ENCODE data around the gene HOXC5. TPM values are rescaled to one million over a fixed set of nuclear protein-coding genes. Genes with fewer than 3 reads are reported as not detected.
"Not testable (repeated sequence)": the region's sequence is repeated elsewhere in the genome, so short reads cannot be mapped to it uniquely, and the experiment has no call there.

HOXC5 gene
- total RNA-seq, 1 donor from 2014 or later: 2.7 TPM

GRCh38 chr12:54039417-54040147 is 6.7 kb downstream of the HOXC5 start:
- Mint-ChIP-seq H3K4me3 (ENCODE audit: low read depth) (no peak overlapping the region), H3K27ac (no peak overlapping the region), H3K36me3 (ENCODE audit: insufficient read depth) (no peaks in the 10 kb centered on the region), H3K27me3 (peaks cover 94% of the 10 kb centered on the region), H3K4me1 (ENCODE audit: low read depth) (peaks cover 12% of the 10 kb centered on the region), H3K9me3 (ENCODE audit: low read depth) (no peaks in the 10 kb centered on the region)
- TF ChIP-seq CTCF (IDR thresholded peaks at IDR 0.05; ENCODE audit: unreplicated experiment): no peak
- DNase-seq (ENCODE audit: low spot score, unreplicated experiment): no peak

- TF ChIP-seq CTCF (IDR thresholded peaks at IDR 0.05; ENCODE audit: unreplicated experiment): no peak
- H3K36me3 Mint-ChIP-seq (ENCODE audit: insufficient read depth): no peaks in the 10 kb centered on the region
- no peak overlapping the region for H3K4me3 Mint-ChIP-seq (ENCODE audit: low read depth)
- no peaks in the 10 kb centered on the region for H3K9me3 Mint-ChIP-seq (ENCODE audit: low read depth)
- DNase-seq (ENCODE audit: low spot score, unreplicated experiment): no peak
- H3K27ac Mint-ChIP-seq: no peak overlapping the region
- H3K27me3 Mint-ChIP-seq: peaks cover 95% of the 10 kb centered on the region
- H3K4me1 Mint-ChIP-seq (ENCODE audit: low read depth): peaks cover 11% of the 10 kb centered on the region
Observed at GRCh38 chr12:54040148-54040494, 7.3 kb downstream of the HOXC5 start.

- Mint-ChIP-seq H3K4me3 (ENCODE audit: low read depth) (no peak overlapping the region), H3K36me3 (ENCODE audit: insufficient read depth) (no peaks in the 10 kb centered on the region), H3K4me1 (ENCODE audit: low read depth) (peaks cover 11% of the 10 kb centered on the region), H3K27me3 (peaks cover 95% of the 10 kb centered on the region), H3K27ac (no peak overlapping the region), H3K9me3 (ENCODE audit: low read depth) (no peaks in the 10 kb centered on the region)
- no peak for TF ChIP-seq CTCF (IDR thresholded peaks at IDR 0.05; ENCODE audit: unreplicated experiment)
- no peak for DNase-seq (ENCODE audit: low spot score, unreplicated experiment)
Observed at GRCh38 chr12:54040648-54041047, 7.8 kb downstream of the HOXC5 start.

GRCh38 chr12:54041097-54041690 is 8.3 kb downstream of the HOXC5 start:
- Mint-ChIP-seq H3K4me1 (ENCODE audit: low read depth) (peaks cover 15% of the 10 kb centered on the region), H3K27ac (no peak overlapping the region), H3K36me3 (ENCODE audit: insufficient read depth) (no peaks in the 10 kb centered on the region), H3K27me3 (peaks cover 95% of the 10 kb centered on the region), H3K4me3 (ENCODE audit: low read depth) (no peak overlapping the region), H3K9me3 (ENCODE audit: low read depth) (no peaks in the 10 kb centered on the region)
- no peak for TF ChIP-seq CTCF (IDR thresholded peaks at IDR 0.05; ENCODE audit: unreplicated experiment)
- DNase-seq (ENCODE audit: low spot score, unreplicated experiment): no peak

GRCh38 chr12:54042033-54042432 is 9.2 kb downstream of the HOXC5 start:
- not testable (repeated sequence) for H3K27ac Mint-ChIP-seq; H3K4me3 Mint-ChIP-seq (ENCODE audit: low read depth); DNase-seq (ENCODE audit: low spot score, unreplicated experiment); H3K36me3 Mint-ChIP-seq (ENCODE audit: insufficient read depth); H3K9me3 Mint-ChIP-seq (ENCODE audit: low read depth)
- Mint-ChIP-seq H3K27me3 (peaks cover 95% of the 10 kb centered on the region), H3K4me1 (ENCODE audit: low read depth) (peaks cover 19% of the 10 kb centered on the region)
